NOMO-1 treated with DMSO at 0.1 percent for 48 hours (cell line): ENCODE measurements around the gene HOMER2.
A peak's percentile ranks its signal among the peaks of the same experiment; 100 is the strongest.
"Not testable (repeated sequence)": the region's sequence is repeated elsewhere in the genome, so short reads cannot be mapped to it uniquely, and the experiment has no call there.

Experiments used
- DNase-seq: peaks from one replicate; lab custom pipeline; 2025; ENCODE audit not compliant: unreplicated experiment; lab: John Stamatoyannopoulos, UW

Gene HOMER2

DNA sequence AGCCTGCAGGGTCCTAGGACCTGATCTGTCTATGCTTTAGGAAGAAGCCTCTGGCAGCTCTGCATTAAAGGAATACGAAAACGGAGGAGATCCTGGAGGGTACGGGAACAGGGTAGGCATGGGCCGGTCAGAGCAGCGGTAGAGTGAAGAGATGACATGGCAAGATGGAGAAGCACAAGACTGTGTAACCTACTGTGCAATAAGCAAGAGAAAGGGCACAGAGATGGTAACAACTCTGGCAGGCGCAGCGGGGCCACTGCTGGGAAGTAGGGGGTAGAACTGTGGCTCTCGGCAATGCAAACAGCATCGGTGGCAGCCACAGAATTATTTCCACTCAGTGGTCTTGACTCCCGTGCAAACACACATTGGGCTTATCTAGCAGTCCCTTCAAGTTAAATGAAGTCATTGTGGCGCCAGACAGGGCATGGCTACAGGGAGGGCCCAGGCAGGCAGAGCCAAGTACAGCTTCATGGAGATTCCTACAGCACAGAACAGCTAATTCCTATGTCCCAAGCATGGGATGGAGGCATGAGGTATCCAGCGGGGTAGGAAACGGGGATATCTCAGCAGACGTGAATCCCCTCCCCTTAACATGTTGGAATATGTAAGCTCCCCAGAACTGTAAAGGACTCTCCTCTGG lies 114.3 kb downstream of the HOMER2 start:
- DNase-seq, result no peak

DNA sequence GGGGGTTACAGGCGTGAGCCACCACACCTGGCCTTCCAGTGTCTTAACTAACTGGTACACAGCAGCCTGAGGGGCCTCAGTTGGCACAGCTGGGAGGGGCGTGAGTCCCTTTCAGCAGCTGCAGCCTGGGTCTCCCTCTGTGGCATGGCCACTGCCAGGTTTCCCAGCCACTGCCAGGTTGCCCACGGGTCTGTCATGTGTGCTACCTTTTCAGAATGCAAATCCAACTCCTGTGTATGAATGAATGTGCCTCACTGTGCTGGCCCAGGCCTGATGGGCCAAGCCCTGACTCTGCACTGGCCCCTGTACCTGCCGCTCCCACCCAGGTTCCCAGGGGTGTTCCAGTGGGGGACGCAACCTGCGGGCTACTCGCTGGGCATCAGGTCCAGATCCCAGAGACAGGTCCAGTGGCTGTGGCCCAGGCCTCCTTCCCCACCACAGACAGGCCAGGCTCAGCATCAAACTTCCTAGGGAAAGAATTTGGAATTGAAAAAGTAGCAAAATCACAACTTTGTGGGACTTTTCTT lies 117.1 kb downstream of the HOMER2 start:
- DNase-seq, result no peak

DNA sequence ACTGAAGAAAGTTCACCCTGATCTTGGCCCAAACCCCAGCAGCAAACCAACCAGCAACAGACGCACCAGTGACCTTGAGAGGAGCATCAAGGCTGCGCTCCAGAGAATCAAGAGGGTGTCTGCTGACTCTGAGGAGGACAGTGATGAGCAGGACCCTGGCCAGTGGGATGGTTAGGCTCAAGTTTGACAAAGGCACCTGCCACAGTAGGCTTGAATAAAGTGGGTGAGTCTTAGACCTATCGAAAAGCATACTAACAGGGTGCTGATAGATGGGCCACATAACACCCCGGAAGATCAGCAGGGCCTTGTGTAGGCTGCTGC lies 119.2 kb downstream of the HOMER2 start:
- DNase-seq, result no peak

DNA sequence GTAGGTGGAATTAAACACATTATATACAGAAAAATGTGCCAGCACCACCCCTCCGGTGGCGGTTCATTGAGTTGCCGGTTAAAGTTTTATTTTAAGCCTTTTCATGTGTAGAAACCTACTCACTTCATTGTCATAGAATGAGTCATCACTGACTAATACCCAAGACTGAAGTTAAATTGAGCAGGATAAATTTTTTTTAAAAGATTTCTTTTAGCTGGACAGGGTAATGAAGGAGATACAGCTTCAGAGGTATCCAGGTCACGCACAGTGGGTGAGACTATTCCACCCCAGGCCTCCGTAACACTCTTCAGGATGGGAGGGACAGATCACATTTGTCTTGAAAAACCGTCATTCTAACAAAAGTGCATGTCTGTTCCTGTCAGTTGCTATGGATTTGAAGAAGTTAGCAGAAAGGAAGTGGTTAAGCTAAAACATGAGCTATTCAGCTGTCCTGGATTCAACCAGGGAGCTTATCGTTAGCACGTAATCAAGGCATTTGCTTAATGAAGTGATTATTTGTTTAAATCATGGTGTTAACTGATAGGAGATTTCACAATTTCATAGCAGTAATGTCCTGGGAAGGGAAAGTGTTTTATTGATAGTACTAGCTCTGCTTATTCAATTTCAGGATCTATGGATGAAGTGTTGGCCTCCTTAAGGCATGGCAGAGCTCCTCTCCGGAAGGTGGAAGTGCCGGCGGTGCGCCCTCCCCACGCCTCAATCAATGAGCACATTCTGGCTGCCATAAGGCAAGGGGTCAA lies 119.7 kb downstream of the HOMER2 start:
- DNase-seq, result peak; percentile 95

DNA sequence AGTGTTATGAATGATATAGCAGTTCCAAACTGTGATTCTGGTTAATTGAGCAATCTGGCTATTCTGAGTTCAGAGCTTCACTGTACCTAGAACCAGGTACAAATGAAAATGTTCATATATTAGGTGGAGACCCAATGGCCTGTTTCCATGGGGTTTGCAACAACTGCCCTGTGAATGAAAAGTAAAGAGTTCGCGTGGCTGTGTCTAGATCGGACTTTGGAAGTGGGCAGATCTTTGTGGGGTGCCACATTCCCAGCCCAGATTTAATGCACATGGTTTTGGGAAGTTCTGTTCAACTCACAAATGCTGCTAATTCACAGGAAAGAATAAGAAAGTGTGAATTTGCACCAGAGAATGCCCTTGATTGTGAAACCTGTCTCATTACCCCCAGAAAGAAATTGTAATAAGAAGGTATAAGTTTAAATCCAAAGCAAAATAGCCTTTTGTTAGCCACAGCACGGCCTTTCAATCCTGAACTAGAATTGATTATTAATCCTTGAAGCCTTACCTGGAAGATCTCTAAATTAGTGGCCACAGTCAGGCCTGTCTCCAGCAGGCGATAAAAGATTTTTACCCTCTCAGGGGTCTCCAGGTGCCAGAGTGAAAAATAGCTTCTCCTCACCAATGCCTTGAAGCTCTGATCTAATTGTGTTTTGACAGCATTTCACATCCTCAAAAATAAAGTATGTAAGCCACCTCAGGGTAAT lies 120.5 kb downstream of the HOMER2 start:
- no peak for DNase-seq

DNA sequence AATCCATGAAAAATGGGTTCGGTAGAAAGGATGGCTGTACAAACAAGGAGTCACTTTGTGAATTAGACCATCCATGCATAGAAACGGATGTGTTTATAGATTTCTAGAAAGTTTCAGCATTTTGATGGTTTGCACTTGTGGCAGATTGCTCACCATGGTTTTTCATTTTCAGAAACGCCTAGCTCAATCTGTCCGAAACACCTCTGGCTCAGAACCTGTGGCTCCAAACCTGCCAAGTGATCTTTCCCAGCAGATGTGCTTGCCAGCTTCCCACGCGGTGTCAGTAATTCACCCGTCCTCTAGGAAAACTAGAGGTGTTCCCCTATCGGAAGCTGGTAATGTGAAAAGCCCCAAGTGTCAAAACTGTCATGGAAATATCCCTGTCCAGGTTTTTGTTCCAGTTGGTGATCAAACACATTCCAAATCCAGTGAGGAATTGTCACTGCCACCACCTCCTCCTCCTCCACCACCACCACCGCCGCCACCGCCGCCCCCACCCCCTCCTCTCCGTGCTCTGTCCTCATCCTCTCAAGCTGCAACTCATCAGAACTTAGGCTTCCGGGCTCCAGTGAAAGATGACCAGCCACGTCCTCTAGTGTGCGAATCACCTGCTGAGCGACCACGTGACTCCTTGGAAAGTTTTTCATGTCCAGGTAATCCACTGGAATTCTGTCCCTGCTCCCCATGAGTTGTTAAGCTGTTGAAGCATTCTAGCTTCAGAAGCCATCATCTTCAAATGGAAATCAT lies 121.9 kb downstream of the HOMER2 start:
- DNase-seq, result no peak

DNA sequence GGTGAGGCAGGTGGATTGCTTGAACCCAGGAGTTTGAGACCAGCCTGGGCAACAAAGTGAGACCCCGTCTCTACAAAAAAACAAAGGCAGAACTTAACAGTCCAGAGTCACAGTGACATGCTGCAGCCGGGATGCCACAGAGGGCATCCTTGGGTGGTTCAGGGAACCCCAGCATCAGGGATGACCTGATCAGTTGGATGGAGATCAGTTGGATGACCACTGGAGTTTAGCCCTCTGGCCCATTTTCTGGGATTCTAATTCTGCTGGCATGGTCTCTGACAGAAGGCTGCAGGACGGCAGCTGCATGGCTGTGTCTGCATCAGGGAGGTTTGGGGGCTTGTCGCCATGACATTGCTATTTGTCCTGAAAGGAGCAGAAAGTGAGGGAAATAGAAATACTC lies 123.3 kb downstream of the HOMER2 start:
- no peak for DNase-seq

DNA sequence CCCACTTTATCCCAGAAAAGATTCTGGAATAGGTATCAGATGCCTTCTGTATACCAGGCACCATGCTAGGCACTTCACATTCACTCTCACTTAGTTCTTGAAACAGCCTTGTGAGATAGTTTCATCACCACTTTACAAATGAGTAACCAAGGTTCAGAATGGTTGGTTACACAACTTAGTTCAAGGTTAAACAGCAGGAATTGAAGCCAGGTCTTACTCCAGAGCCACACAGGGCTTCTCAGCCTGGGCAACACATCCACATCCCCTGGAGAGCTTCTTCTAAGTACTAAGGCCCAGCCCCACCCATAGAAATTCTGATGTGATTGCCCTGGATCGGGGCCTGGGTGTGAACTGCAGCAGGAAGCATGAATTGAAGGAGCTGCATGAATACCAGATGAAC lies 124.4 kb downstream of the HOMER2 start:
- no peak for DNase-seq

DNA sequence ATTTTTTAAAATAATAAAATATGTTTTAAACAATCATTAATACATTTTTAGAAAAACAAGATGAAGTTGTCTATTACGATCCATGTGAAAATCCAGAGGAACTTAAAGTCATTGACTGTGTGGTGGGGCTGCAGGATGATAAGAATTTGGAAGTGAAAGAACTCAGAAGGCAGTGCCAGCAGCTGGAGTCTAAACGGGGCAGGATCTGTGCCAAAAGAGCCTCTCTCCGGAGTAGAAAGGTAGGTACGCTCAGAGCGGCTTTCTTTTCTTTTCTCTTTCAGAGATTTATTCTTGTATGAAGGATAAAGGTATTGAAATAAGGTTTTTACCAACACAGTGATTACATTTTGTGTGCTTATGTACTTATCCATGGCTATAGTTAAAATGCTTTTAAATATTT lies 129.5 kb downstream of the HOMER2 start:
- no peak for DNase-seq

DNA sequence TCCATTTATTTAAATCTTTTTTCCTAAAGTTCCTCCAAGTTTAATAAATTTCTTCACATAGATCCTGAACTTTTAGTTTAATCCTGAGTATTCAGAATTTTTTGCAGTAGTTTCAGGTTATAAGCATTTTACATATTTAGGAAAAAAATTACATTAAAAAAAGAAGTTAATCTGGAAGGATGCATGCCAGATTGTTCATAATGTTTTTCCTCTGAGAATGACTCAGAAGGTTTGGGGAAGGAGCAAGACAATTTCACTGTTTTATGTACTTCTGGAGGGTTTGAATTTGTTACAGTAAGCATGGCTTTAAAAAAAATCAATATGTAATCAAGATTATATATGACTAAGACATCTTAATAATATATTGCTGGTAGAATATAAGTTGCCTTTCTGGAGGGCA lies 130.7 kb downstream of the HOMER2 start:
- DNase-seq, result not testable (repeated sequence)

DNA sequence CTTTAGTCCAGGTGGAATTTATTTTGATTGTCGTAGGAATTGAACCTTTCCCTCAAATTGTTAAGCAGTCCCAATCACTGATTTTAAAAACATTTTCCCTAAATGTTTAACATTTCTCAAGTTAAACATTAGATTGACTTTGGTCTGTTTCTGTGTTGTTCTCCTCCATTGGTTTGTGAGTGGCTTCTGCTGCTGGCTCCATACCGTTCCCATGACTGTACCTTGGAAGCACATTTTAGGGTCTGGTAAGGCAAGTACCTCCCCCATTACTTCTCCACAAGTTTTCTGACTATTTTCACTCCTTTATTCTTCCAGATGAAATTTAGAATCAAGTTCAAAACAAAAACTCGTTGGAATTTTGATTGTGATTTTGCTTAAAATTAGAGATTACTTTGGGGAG lies 131.1 kb downstream of the HOMER2 start:
- DNase-seq, result not testable (repeated sequence)

DNA sequence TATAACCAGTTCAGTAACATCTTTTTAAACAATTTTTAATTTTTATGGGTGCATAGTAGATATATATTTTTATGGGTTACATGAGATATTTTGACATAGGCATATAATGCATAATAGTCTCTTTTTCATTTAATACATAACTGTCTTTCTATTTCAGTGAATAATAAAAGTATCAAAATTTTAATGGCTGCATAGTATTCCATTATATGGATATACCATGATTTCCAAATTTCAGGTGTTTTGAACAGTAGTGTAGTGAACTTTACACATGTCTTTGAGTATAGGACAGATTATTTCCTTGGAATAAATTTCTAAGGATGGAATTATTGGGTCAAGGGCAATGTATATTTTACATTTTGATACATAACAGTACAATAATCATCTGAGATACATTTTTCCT lies 132.4 kb downstream of the HOMER2 start:
- DNase-seq, result no peak

DNA sequence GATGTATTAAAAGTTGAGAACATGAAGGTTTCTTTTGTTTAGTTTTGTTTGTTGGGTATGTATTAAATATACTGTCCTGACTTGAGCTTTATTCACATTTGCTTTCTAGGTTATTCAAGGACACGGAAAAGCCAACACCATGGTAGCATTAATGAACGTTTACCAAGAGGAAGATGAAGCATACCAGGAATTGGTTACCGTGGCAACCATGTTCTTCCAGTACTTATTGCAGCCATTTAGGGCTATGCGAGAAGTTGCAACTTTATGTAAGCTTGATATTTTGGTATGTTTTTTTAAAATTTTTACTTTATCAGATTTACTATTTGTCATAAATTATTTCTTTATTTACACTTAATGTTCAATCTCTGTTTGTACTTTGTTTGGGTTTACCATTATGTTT lies 139.5 kb downstream of the HOMER2 start:
- DNase-seq, result no peak

DNA sequence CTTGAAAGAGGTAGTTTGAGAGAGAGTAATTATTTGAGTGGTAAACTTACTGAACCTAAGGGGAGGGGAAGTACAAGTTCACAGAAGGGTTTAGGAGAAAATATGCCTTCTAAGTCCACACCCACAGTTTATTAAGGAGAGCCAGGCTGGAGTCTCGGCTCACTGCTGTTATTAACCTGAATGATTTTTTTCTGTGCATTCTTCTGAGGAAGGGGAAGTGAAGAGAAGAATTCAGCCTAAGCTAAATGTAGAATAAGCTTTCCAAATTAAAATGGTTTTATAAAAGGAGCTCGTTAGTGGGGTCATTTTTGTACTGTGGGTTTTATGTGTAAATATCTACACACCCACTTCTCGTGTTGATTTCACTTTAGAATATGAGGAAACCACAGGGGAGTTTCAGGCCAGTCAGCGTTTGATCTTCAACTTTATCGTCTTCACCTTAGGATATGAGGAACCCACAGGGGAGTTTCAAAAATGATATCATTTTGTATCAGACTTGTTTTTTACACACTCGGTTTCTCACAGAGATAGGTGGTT lies 141.6 kb downstream of the HOMER2 start:
- DNase-seq, result peak; percentile 74

DNA sequence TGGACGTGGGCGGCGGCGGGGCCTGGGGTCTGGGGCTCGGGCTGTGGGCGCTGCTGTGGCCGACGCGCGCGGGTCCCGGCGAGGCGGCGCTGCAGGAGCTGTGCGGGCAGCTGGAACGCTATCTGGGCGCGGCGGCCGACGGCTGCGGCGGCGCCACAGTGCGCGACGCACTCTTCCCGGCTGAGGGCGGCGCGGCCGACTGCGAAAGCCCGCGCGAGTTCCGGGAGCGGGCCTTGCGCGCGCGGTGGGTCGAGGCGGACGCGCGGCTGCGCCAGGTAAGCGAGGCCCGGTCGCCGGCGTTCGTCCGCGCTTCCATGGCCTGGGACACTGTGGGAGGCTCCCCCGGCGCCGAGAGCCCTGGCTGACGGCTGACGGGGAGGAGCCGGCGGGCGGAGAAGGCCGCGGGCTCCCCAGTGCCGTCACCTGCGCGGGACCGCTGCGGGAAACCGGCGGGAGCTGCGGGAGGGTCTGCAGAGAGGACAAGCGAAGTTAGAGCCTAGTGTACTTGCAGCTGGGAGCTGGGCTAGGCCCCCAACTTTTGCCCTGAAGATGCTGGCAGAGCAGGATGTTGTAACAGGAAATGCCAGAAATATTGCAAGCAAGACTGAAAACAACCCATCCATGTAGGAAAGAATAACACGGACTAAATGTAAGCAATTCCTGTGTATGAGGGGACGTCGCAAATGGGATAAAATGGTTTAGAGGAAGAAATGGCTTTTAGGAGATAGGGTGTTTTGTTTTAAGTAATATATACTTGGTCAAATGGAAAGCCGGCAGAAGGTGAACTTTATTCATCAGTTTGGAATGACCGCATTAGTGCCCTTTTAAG lies 142.2 kb downstream of the HOMER2 start:
- peak; percentile 74 for DNase-seq

DNA sequence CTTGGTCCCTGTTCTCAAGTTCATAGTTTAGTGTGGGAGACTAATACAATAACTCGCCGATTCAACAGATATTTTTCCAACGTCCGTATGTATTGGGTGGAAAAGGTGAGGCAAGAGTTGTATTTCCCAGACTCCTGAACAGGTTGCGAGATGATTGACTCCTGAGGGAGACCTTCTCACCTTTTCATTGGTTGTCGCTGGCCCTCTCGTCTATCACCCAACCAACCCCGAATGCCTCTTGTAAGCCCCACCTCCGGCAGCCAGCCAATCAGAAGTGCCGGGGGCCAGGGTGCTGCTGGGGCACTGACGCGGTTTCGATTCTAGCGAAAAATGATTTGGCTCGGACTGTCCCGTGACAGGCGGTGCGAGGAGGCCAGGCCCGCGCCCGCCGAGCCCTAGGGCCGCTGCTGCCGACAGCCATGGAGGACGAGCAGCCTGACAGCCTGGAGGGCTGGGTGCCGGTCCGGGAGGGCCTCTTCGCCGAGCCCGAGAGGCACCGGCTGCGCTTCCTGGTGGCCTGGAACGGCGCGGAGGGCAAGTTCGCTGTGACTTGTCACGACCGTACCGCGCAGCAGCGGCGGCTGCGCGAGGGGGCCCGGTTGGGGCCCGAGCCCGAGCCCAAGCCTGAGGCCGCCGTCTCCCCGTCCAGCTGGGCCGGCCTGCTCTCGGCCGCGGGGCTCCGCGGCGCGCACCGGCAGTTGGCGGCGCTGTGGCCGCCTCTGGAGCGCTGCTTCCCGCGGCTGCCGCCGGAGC lies 143.0 kb downstream of the HOMER2 start, which contains the start of gene WHAMM:
WHAMM (plus strand) TSS at position 321 of the 753 bp plus-strand sequence; CDS start at position 420, 99 bp downstream.
- DNase-seq, result peak; percentile 94

DNA sequence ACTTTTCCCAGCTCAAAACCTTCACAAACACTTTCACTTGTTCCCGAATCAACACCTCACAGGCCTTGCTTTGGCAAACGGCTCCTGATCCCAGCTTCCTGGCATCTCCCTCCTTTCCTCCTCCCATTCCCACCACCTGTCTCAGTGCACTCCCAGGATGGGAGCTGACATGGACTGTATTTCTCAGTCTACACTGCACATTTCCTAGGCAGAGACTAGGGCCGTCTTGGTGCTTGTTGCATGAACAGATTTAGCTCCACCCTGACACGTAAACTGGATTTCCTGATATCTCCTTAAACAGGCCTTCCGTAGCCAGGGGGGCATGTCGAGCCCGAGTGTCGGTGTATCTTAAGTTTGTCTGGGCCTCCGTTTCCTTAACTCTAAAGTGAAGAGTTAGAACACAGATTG lies 143.9 kb downstream of the HOMER2 start:
- DNase-seq, result no peak

DNA sequence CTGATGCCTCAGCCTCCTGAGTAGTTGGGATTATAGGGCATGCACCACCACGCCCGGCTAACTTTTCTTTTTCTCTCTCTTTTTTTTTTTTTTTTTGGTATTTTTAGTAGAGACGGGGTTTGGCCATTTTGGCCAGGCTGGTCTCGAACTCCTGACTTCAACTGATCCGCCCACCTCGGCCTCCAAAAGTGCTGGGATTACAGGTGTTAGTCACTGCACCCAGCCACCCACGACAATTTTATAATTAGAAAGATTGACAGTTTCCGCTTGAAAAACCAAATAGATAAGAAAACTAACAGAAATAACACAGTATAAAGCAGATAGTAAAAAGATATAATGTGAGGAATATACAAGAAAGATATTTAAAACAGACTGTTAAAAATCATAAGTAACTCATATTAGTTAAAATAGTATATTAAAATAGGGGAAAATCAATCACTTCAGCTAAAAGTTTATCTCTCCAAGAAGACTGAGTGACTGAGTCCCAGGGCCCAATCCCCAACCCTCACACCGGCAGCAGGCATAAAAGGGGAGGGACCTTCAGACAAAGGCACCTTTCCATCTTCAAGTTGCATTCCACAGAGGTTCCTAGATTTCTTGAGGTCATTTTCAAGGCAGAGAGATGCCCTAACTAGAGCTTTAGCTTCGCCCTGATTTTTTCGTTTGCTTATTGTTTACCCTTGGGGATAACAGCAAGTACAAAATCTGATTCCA lies 144.4 kb downstream of the HOMER2 start:
- no peak for DNase-seq

DNA sequence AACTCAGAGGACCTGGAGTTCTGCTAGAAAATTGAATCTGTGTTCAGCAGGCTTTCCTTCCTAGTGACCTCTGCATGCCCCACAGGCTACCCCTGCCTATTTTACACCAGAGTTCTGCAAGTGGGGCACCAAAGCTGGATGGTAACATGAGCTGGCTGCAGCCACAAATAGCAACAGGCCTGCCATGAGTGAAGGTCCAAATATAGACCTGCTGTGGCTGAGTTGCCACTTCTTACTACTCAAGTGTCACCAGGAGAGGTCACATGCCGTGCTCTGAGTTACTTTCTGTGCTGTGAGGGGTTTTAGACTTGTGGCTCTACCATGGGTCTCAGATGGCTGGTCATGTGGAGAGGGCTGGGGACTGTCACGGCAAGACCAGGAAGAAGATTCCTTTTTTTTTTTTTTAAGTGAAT lies 146.5 kb downstream of the HOMER2 start, which contains the start of gene FSD2:
FSD2 (minus strand) TSS at position 76 of the 413 bp plus-strand sequence. CDS start 18,679 bp downstream, outside the sequence.
- peak; percentile 67 for DNase-seq
